Activated T-cell treated with anti-CD3 and anti-CD28 coated beads, Interleukin-2, amount 50 U/mL, for 1 hour (primary cell): ENCODE measurements around the gene ZNF407.

Source experiments
- DNase-seq: peaks from one replicate; pipeline ENCODE4 v3.0.0-alpha.2; 2020

The ZNF407 gene

DNA sequence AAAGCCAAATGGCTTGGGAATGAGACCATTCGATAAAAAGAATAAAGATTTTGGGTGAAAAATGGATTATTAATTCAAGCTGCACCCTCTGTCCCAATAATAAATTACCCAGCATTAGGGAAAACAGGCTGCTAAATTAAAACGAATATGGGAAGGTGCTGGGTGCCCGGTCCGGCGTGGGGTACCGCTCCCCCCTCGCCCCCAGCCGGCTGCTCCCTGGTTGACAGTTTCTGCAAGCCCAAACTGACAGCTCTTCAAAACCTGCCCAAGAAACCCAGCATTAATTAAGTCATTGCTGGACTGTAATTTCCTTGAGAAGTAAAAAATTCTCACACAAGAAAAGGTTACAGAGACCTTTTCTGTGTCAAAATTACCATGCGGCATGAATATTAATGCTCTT lies 512.6 kb downstream of the ZNF407 start:
- no peak for DNase-seq

- no peak for DNase-seq
Measured at GRCh38 chr18:75110846-75111415, 513.3 kb downstream of the ZNF407 start.

- no peak for DNase-seq
Measured at GRCh38 chr18:75111760-75112159, 514.1 kb downstream of the ZNF407 start.

GRCh38 chr18:75112186-75113096 lies 514.8 kb downstream of the ZNF407 start:
- no peak for DNase-seq

GRCh38 chr18:75113455-75113854 lies 515.8 kb downstream of the ZNF407 start:
- DNase-seq = no peak

GRCh38 chr18:75114231-75114764 lies 516.6 kb downstream of the ZNF407 start:
- DNase-seq = no peak
